OCI-LY7 (cell line): ENCODE data around the gene VAC14. TPM values are rescaled to one million over a fixed set of nuclear protein-coding genes. Genes with fewer than 3 reads are reported as not detected.
A peak's percentile ranks its signal among the peaks of the same experiment; 100 is the strongest.

ENCODE experiments used
- BruUV-seq: library from RNA; stranded (reverse); fragments of 400-500 nt; replicated peaks from 2 replicates; lab custom pipeline; 2021; lab: Mats Ljungman, UMichigan
- CTCF ChIA-PET: fragments of 300-600 bp; sonication (Branson Sonifier 250); formaldehyde crosslinking; loops from one replicate; lab custom pipeline; 2022; ENCODE audit warnings: antibody characterized with exemption; ENCODE audit not compliant: unreplicated experiment; lab: Charles Lee
- POLR2A ChIA-PET: fragments of 300-600 bp; sonication (Branson Sonifier 250); formaldehyde crosslinking; loops from one replicate; lab custom pipeline; 2022; ENCODE audit warnings: antibody characterized with exemption; lab: Charles Lee
- DNase-seq: peaks from one replicate; pipeline ENCODE4 v3.0.0-alpha.2; 2015; ENCODE audit warnings: low spot score
- H2AFZ ChIP-seq: fragments of 200-600 bp; sonication (generic), shearing (Covaris generic); 2 replicates; pipeline ENCODE4 v1.6.1; 2014; ENCODE audit warnings: mild to moderate bottlenecking, antibody characterized with exemption, low read length, moderate library complexity
- H3K27ac ChIP-seq: fragments of 200-600 bp; sonication (generic); 2 replicates; pipeline ENCODE4 v1.5.1; 2014; ENCODE audit warnings: mixed run types, low read depth, mild to moderate bottlenecking, moderate library complexity, low read length, inconsistent platforms; ENCODE audit not compliant: poor library complexity, severe bottlenecking
- H3K36me3 ChIP-seq: fragments of 200-600 bp; sonication (generic); 2 replicates; pipeline ENCODE4 v1.6.1; 2014; ENCODE audit warnings: mild to moderate bottlenecking, antibody characterized with exemption, low read length, moderate library complexity, mixed read lengths; ENCODE audit not compliant: insufficient read depth
- H3K4me1 ChIP-seq: fragments of 200-600 bp; sonication (generic); 2 replicates; pipeline ENCODE4 v1.5.1; 2014; ENCODE audit warnings: mild to moderate bottlenecking, low read length; ENCODE audit not compliant: insufficient read depth, poor library complexity, severe bottlenecking
- H3K4me2 ChIP-seq: fragments of 200-600 bp; sonication (generic); 2 replicates; pipeline ENCODE4 v1.6.1; 2014; ENCODE audit warnings: mild to moderate bottlenecking, low read length
- H3K4me3 ChIP-seq: fragments of 200-600 bp; sonication (generic); 2 replicates; pipeline ENCODE4 v1.5.1; 2014; ENCODE audit warnings: mild to moderate bottlenecking, low read depth, low read length; ENCODE audit not compliant: poor library complexity, severe bottlenecking
- H3K79me2 ChIP-seq: fragments of 200-600 bp; sonication (generic); 2 replicates; pipeline ENCODE4 v1.6.1; 2016; ENCODE audit warnings: low read depth, mild to moderate bottlenecking, low read length, moderate library complexity, mixed read lengths; ENCODE audit not compliant: insufficient read depth
- H3K9me2 ChIP-seq: fragments of 200-600 bp; sonication (generic); 2 replicates; pipeline ENCODE4 v1.6.1; 2016; ENCODE audit warnings: mild to moderate bottlenecking, low read length, mixed read lengths; ENCODE audit not compliant: insufficient read depth
- H3K9me3 ChIP-seq: fragments of 200-600 bp; sonication (generic); 2 replicates; pipeline ENCODE4 v1.6.1; 2014; ENCODE audit warnings: mild to moderate bottlenecking, mixed run types, low read length, mixed read lengths
- H4K20me1 ChIP-seq: fragments of 200-600 bp; sonication (generic); 2 replicates; pipeline ENCODE4 v1.6.1; 2014; ENCODE audit warnings: mild to moderate bottlenecking, antibody characterized with exemption, low read length, moderate library complexity, mixed read lengths; ENCODE audit not compliant: insufficient read depth
- CTCF ChIP-seq: fragments of 200-600 bp; sonication (generic); conservative IDR thresholded peaks from 2 replicates; pipeline ENCODE4 v1.5.1; 2014; ENCODE audit warnings: mild to moderate bottlenecking, antibody characterized with exemption, low read length, moderate library complexity, mixed read lengths
- EZH2phosphoT487 ChIP-seq: fragments of 200-600 bp; sonication (generic); IDR thresholded peaks from 2 replicates; pipeline ENCODE4 v1.6.1; 2018; ENCODE audit warnings: low read depth, borderline replicate concordance, mild to moderate bottlenecking, mixed run types, antibody characterized with exemption, low read length, moderate library complexity, mixed read lengths
- intact Hi-C: fragments of 100-400 bp; cut with micrococcal nuclease; formaldehyde crosslinking; loops from one replicate; pipeline ENCODE4 v1.10.0; 2022; ENCODE audit not compliant: unreplicated experiment
- total RNA-seq, 2 experiments: library from RNA; depleted of rRNA in 1 of 2; stranded (reverse); fragments of >200 nt in 1 of 2; shearing (Covaris generic) in 1 of 2; gene quantifications; 2 replicates each; pipeline ENCODE4 v1.2.3, GENCODE V29; 2014 to 2022

Gene VAC14
- total RNA-seq, 2 experiments from 2014 or later = 37.6 to 43.1 TPM

- Histone ChIP-seq H3K4me2 (no peak overlapping the region), H3K9me3 (no peaks in the 10 kb centered on the region), H4K20me1 (no peaks in the 10 kb centered on the region), H3K36me3 (no peaks in the 10 kb centered on the region), H3K9me2 (no peaks in the 10 kb centered on the region), H3K4me3 (no peak overlapping the region), H3K27ac (no peak overlapping the region), H2AFZ (no peak overlapping the region), H3K79me2 (no peaks in the 10 kb centered on the region), H3K4me1 (peaks cover 4% of the 10 kb centered on the region)
- ChIA-PET POLR2A (no interaction called here), CTCF (no interaction called here)
- intact Hi-C loops = no loop called here
- BruUV-seq = no TSS peak
- TF ChIP-seq EZH2phosphoT487 (no peak), CTCF (no peak)
- DNase-seq = no peak
Observed at GRCh38 chr16:70656065-70656711, 144.8 kb downstream of the VAC14 start.

- CTCF ChIA-PET = interaction anchor here (1.4 kb wide), 1 partner anchor 145 kb away, joined by 5 read pairs; no protein-coding TSS in a partner anchor
- Histone ChIP-seq H3K9me3 (no peaks in the 10 kb centered on the region), H3K9me2 (no peaks in the 10 kb centered on the region), H3K36me3 (no peaks in the 10 kb centered on the region), H3K4me2 (peak overlapping the region; percentile 44; the same call in 1 of the 2 replicates), H4K20me1 (no peaks in the 10 kb centered on the region), H3K4me1 (peaks cover 4% of the 10 kb centered on the region), H3K79me2 (no peaks in the 10 kb centered on the region), H3K27ac (no peak overlapping the region), H3K4me3 (no peak overlapping the region), H2AFZ (peak overlapping the region; percentile 86; the same call in 1 of the 2 replicates)
- peak; percentile 73 for DNase-seq
- TF ChIP-seq CTCF = peak; percentile 99
- no peak for TF ChIP-seq EZH2phosphoT487
- no TSS peak for BruUV-seq
- POLR2A ChIA-PET = interaction anchor here (0.7 to 1.2 kb wide), 2 partner anchors 307 to 862 kb away, joined by 3 to 4 read pairs; no protein-coding TSS in a partner anchor
- intact Hi-C loops = loop anchor here (1.0 to 5.0 kb wide), 5 partner anchors 87 to 323 kb away; no protein-coding TSS in a partner anchor
Observed at GRCh38 chr16:70653809-70654771, 146.9 kb downstream of the VAC14 start.
